GM18519 (cell line): Measurements from ENCODE around the gene PTDSS2.

Experiments used
- ATAC-seq: cut with Tn5 transposase; IDR thresholded peaks from one replicate; pipeline ENCODE4 v1.9.1; 2021; ENCODE audit warnings: mild to moderate bottlenecking, moderate library complexity; ENCODE audit not compliant: unreplicated experiment, low FRiP score

Gene PTDSS2

GRCh38 chr11:538431-539051 lies 88.5 kb downstream of the PTDSS2 start:
- ATAC-seq, result no peak

- ATAC-seq, result no peak
Observed at GRCh38 chr11:539971-540481, 89.9 kb downstream of the PTDSS2 start.
